Coronary artery (tissue), 2 donors: ENCODE data around the gene CACNA1G.
A peak's percentile ranks its signal among the peaks of the same experiment; 100 is the strongest.

Experiments
- DNase-seq: peaks from one replicate; pipeline ENCODE4 v3.0.0-alpha.2; 2017; ENCODE audit warnings: low spot score
- H3K27ac ChIP-seq, 2 donors: fragments of 200-600 bp; sonication (generic); one replicate each; pipeline ENCODE4 v1.5.1; 2016 to 2019
- H3K4me3 ChIP-seq: fragments of 200-600 bp; sonication (generic); 2 replicates; pipeline ENCODE4 v1.5.1; 2016; ENCODE audit warnings: mild to moderate bottlenecking, moderate library complexity
- CTCF ChIP-seq: fragments of 200-600 bp; sonication (generic); IDR thresholded peaks from one replicate; pipeline ENCODE4 v1.5.1; 2019; ENCODE audit warnings: antibody characterized with exemption

Gene CACNA1G

GRCh38 chr17:50533185-50533584 is 27.3 kb upstream of the CACNA1G start:
- no peak for DNase-seq

GRCh38 chr17:50533720-50534148 is 26.8 kb upstream of the CACNA1G start:
- DNase-seq = no peak
- Histone ChIP-seq H3K27ac (no peak overlapping the region), H3K4me3 (peak overlapping the region; percentile 43)
- no peak for TF ChIP-seq CTCF

More at GRCh38 chr17:50533185-50533584, 27.3 kb upstream of the CACNA1G start:
- no peak overlapping the region for H3K27ac ChIP-seq
- no peak overlapping the region for H3K4me3 ChIP-seq
- no peak for TF ChIP-seq CTCF

GRCh38 chr17:50534222-50534978 is 26.1 kb upstream of the CACNA1G start:
- no peak for DNase-seq
- H3K27ac ChIP-seq = no peak overlapping the region

GRCh38 chr17:50534979-50535326 is 25.6 kb upstream of the CACNA1G start:
- DNase-seq = no peak
- TF ChIP-seq CTCF = no peak
- no peak overlapping the region for H3K27ac ChIP-seq
- H3K4me3 ChIP-seq = no peak overlapping the region

More at GRCh38 chr17:50534222-50534978, 26.1 kb upstream of the CACNA1G start:
- no peak overlapping the region for H3K4me3 ChIP-seq
- no peak for TF ChIP-seq CTCF

- DNase-seq = no peak
- no peak for TF ChIP-seq CTCF
- Histone ChIP-seq H3K4me3 (no peak overlapping the region), H3K27ac (no peak overlapping the region)
These were observed 25.1 kb upstream of the CACNA1G start for GRCh38 chr17:50535407-50535806.

GRCh38 chr17:50536683-50537646 is 23.6 kb upstream of the CACNA1G start:
- H3K4me3 ChIP-seq = no peak overlapping the region
- H3K27ac ChIP-seq = no peak overlapping the region
- DNase-seq = no peak
- TF ChIP-seq CTCF = no peak
